Tongue (tissue), 2 donors: ENCODE results near the gene P3H2. TPM values are rescaled to one million over a fixed set of nuclear protein-coding genes. Genes with fewer than 3 reads are reported as not detected.
"Not testable (repeated sequence)": the region's sequence is repeated elsewhere in the genome, so short reads cannot be mapped to it uniquely, and the experiment has no call there.

Experiments used
- DNase-seq: peaks from one replicate; pipeline ENCODE4 v3.0.0-alpha.2; 2015
- total RNA-seq: library from RNA; depleted of rRNA; stranded (reverse); fragments of >200 nt; gene quantifications from one replicate; pipeline ENCODE4 v1.2.3, GENCODE V29; 2014

P3H2 gene
- total RNA-seq, 1 donor from 2014 or later = 33.1 TPM

DNA sequence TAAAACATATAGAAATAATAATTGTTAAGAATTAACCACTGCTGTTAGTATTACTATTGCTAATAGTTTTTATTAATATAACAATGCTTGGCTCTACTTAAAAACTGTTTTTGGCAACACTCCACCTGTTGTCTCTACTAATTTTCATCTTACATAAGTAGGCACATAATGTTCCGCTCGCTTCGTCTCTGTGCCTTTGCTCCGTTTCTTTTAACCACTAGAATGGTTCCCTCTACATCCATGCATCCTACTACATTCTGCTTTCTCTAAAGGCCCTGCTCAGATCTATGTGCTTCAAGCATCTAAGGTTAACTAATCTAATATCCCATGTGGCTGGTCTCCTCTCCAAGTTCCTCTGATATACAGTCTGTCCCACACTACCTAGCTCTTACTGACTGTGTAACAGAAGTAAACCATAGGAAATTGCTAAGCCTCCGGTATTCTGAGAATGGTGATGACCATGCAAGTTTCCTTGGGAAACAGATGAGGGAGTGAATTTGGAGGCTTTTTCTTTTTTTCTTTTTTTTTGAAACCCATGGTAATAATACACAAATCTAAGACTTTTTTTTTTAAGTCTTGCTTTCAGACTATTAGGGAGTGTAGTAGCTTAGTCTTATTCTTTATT, 138.3 kb downstream of the P3H2 start:
- DNase-seq = peak; percentile 75

DNA sequence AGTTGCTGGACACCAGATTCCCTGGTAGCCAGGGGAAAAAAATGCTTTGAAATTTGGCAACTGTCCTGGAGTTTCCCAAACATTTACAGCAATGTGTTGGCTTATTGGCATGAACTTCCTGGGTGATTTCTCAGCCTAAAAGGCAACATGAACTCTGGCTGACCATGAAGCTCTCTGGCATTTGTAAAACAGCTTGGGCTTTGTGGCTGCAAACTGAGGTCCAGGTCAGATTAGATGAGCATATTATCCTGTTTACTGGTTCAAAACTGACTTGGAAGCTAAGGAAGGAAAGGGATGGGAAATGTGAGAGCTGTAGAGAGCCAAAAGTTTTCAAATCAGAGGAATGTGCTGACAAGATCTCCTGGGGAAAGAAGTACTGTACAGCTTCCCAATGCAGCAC, 139.0 kb downstream of the P3H2 start:
- peak; percentile 84 for DNase-seq

DNA sequence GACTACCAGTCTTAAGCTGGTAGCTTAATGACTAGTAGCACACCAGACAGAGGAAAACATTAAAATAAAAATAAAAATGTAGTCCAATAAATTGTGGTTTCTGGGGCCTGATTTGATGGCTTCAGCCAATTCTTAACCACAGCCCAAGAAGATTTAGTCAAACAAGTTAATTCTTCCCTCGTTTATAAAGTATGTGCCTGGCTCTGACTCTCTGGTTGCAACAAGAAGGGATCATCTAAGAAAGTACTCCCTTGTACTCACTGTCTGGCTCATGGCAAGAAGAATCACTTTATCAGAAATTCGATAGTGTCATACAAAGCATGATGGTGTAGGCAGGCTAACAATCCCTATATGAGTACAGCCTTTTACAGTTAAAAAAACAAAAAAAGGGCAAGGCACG, 141.9 kb downstream of the P3H2 start:
- no peak for DNase-seq

- DNase-seq = no peak
These were observed 143.5 kb downstream of the P3H2 start for GRCh38 chr3:189977174-189977573.

GRCh38 chr3:189975391-189975990, 145.2 kb downstream of the P3H2 start:
- DNase-seq = no peak

- no peak for DNase-seq
These were observed 146.3 kb downstream of the P3H2 start for GRCh38 chr3:189974359-189974758.

DNA sequence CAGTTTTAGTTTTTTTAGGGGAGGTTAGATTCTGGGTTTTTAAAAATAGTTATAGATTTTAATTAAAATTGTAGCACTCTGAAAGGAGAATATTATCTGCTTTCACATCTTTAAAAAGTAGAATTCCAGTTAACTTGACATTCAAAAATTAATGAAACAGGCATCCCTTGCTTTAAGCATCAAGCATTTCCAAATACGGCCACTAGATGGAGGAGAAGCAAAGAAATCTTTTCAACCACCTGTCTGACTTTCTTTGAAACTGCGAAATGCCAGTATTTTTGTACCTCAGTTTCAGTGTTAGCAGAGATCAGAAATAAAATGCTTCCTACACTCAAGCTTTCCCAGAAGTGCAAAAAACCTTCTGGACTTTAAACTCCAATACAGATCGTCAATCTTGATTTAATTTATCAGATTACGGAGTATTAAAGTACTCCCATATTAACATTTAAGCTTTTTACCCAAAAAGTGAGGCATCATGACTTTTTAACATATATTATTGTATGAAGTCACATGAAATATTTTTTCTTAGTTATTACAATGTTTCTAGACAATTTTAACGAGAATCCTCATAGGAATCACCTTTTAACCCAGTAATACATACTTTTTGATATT, 153.3 kb downstream of the P3H2 start:
- DNase-seq = peak; percentile 88

DNA sequence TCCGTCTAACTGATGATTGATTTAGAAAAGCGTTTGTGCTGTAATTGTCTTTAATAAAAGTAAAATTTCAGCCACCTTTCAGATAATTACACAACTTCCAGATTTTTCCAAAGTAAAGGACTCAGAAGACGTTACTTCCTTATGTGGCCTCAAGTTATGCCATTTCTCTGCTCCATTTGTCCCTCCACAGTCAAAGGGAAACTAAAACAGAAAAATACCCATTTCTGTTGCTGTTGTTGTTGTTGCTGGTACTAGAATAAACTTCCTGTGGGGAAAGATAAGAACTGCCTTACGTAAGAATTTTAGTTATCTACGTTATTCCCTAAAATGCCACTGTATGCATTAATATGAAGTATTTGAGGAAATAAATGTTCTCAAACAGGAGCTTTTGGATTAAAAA, 153.9 kb downstream of the P3H2 start:
- DNase-seq = no peak

GRCh38 chr3:189964623-189965332, 155.9 kb downstream of the P3H2 start:
- DNase-seq = no peak

DNA sequence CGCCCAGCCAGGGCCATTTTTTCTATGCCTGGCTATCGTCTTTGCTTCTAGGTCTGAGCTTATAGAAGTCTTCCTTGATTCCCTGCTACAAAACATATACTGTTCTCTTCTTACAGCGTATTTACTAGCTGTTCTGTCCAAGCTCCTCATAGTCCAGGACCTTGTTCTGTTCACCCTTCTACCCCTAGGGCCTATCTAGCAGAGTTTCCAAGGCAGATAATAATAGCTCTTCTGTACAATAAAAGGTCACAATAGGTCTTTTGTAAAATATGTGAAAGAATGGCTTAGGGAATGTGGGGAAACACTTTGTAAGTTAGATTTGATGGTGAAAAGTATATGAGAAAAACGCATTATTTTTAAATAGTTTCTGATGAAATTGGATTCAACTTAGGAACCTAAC, 158.2 kb downstream of the P3H2 start:
- DNase-seq = no peak

DNA sequence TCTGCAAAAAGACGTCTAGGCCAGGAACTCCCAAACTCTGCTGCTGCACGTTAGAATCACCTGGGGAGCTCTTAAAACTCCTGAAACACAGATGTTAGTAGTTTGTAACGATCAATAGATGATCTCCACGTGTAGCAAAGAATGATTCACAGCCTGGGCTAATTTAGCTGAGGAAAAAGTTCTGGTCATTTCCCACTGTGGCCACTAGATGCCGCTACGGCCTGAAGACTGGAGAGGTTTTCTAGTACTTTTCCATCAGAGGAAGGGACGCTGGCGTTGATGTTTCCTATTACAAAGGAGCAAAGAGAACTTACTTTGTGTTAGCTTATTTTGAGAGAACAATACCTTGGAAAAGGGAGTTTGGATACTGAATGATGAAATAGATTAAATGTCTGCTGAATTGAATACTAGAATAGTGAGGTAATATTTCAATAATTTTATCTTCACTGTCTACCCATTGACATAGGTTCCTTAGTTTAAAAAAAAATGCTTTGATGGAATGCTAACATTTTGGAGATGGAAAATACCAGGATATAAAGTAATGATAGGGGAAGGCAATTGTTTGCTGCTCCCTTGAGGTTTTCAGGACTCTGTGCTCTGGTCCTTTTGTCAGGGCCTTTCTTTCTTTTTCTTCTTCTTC, 159.1 kb downstream of the P3H2 start:
- peak; percentile 95 for DNase-seq

DNA sequence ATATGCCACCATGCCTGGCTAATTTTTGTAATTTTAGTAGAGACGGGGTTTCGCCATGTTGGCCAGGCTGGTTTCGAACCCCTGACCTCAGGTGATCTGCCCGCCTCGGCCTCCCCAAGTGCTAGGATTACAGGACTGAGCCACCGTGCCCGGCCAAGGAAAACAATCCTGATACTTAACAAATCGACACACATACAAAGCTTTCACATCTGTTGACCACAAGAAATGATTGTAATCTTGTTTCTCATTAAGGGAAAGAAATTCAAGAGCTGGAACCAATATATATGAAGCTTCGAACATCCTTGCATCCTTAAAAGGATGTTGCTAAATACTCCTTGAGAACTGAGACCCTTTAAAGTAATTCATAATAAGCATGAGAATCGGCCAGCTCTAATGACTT, 159.6 kb downstream of the P3H2 start:
- DNase-seq = not testable (repeated sequence)

GRCh38 chr3:189954733-189955665, 165.7 kb downstream of the P3H2 start:
- peak; percentile 14 for DNase-seq

DNA sequence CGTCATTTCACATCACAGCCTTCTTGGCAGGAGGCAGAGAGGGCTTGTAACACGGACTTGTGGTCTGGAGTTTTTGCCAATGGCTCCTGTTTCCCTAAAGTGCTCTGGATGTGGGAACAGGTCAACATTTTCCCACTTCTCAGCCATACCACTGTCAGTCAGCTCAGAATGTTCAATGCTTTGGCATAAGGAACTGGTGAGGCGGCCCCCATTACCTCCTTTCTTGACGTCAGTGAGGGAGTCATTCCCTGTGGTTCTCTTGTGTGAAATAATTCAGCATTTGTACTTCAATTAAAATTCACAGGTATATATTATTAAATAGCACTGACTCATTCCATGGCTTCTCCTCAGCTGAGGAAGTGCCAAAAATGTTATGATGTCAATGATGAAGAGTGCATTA, 167.1 kb downstream of the P3H2 start:
- DNase-seq = peak; percentile 33

- DNase-seq = no peak
These were observed 168.4 kb downstream of the P3H2 start for GRCh38 chr3:189952272-189952671.

- DNase-seq = no peak
These were observed 170.4 kb downstream of the P3H2 start for GRCh38 chr3:189950258-189950657.

DNA sequence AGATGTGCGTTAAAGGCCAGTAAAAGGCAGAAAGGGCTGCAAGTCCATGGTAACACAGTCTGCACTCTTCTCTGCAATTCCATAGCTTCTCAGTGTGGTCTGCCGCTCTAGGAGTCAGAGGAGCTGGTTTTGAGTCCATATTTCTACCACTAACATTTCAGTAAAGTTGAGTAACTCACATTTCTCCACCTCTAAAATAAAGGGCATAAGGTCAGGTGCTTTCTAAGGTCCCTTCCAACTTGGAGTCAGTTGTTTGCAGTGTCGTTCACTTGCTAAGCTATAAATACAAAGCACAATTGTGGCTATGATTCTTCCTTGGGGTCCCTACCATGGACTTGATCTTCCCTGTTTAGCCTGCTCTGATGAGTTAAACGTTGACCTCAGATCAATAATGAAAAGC, 171.1 kb downstream of the P3H2 start:
- no peak for DNase-seq

DNA sequence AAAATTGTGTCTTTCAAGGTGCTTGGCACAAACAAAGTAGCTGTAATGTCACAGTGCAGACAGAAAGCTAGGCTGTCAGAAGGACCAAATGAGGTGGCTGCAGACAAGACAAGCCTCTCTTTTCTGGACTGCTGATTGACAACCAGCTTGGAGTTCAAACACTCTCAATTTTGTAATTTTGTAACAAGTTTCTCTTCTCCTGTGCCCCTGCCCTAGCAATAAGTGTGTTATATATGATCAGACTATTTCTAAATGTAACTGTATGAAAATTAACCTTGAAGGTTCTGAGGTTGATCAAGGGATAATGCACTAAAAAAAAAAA, 172.0 kb downstream of the P3H2 start:
- DNase-seq = no peak

DNA sequence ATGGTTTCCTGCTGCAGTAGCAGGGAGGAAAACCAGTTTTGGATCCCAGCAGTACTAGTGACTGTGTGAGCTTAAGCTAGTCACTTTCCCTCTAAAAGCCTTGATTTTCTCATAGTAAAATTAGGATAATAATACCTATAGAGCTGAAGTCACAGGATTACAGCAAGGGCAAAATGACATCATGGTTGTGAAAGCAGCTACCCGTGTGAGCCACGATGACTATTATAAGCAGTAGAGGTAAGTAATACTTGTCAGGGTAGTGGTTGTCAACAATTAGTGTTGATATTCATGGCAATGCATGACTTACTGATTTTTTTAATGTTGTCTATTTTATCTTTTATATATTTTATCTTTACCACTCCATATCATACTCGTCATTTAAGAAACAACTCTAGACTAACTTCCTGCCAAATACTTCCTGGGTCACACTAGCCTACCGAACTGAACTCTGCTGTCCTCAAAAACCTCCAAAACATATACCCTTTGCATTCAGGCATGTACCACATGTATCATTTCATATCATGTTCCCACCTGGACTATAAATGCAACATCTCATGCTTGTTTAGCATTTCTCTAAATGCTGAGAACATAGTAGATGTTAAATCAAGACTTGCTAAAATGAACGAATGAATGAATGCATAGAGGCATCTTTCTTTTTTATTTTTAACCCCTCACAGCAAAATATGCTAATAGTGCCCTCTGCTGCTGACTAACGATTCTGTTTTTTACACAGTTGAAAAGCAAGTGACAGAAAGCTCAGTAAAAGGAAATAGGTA, 172.6 kb downstream of the P3H2 start:
- DNase-seq = peak; percentile 47

- DNase-seq = no peak
These were observed 173.6 kb downstream of the P3H2 start for GRCh38 chr3:189947068-189947467.
